ENCODE data around the gene IRF2BP2. TPM values are rescaled to one million over a fixed set of nuclear protein-coding genes. Genes with fewer than 3 reads are reported as not detected.

Gene IRF2BP2
- total and polyA plus RNA-seq, 2 donors (not counting 1 experiment from before 2014, with no cell fraction given), result 126 to 255 TPM

DNA sequence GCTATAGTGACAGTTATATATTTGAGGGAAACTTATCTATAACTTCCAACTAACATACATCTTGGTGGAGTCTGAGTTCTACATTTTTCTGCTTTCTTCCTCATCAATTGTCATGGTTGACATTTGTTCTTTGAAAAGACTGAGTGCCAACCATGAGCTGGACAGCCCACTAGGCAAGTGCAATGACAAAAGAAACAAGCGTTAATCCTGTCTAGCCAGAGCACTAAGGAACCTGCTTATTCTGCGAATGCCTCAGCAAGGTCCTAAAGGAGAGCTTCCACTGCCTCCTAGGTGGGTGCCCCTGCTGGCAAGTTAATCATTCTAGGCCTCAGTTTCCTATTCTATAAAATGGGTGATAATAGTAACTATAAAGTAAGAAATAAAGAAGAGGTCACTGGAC is 44.8 kb downstream of the IRF2BP2 start:
- H3K4me3 ChIP-seq (ENCODE audit: control extremely low read depth in 1 of 5, extremely low read depth in 1 of 5, insufficient read depth in 1 of 5, low read depth in 2 of 5, low read length in 4 of 5), result no peak overlapping the region
- ATAC-seq (ENCODE audit: low read depth), result no peak
- no peaks in the 10 kb centered on the region for H3K27me3 ChIP-seq (replicated peaks in 1 of 4; ENCODE audit: control extremely low read depth in 1 of 4, control insufficient read depth in 3 of 4, insufficient read depth in 4 of 4, low read length in 3 of 4)
- no peaks in the 10 kb centered on the region for H3K36me3 ChIP-seq (replicated peaks in 1 of 2; ENCODE audit: control extremely low read depth in 1 of 2, control insufficient read depth in 1 of 2, extremely low read depth in 1 of 2, insufficient read depth in 2 of 2, low read length in 1 of 2)
- H3K79me2 ChIP-seq (ENCODE audit: control insufficient read depth, insufficient read depth, low read length), result no peaks in the 10 kb centered on the region
- Mint-ChIP-seq H3K27ac (no peak overlapping the region), H3K4me3 (no peak overlapping the region), H3K4me1 (no peaks in the 10 kb centered on the region), H3K27me3 (no peaks in the 10 kb centered on the region), H3K9me3 (ENCODE audit: insufficient read depth) (no peaks in the 10 kb centered on the region)
- 100% methylated on average over 1 of the region's 2 CpGs for whole genome bisulfite sequencing (ENCODE audit: insufficient coverage)
- no peak overlapping the region for H3K9ac ChIP-seq (ENCODE audit: low read length)
- TF ChIP-seq EZH2 (IDR thresholded peaks at IDR 0.05; ENCODE audit: borderline replicate concordance, insufficient read depth, low read depth, low read length, poor library complexity, severe bottlenecking), result no peak
- TF ChIP-seq, protein P1, sequence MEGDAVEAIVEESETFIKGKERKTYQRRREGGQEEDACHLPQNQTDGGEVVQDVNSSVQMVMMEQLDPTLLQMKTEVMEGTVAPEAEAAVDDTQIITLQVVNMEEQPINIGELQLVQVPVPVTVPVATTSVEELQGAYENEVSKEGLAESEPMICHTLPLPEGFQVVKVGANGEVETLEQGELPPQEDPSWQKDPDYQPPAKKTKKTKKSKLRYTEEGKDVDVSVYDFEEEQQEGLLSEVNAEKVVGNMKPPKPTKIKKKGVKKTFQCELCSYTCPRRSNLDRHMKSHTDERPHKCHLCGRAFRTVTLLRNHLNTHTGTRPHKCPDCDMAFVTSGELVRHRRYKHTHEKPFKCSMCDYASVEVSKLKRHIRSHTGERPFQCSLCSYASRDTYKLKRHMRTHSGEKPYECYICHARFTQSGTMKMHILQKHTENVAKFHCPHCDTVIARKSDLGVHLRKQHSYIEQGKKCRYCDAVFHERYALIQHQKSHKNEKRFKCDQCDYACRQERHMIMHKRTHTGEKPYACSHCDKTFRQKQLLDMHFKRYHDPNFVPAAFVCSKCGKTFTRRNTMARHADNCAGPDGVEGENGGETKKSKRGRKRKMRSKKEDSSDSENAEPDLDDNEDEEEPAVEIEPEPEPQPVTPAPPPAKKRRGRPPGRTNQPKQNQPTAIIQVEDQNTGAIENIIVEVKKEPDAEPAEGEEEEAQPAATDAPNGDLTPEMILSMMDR (IDR thresholded peaks at IDR 0.05), result no peak
- intact Hi-C loops (cut with micrococcal nuclease), result no loop called here
- CTCF ChIA-PET, result interaction anchor here (0.6 kb wide), 1 partner anchor 540 kb away, joined by 4 read pairs; no protein-coding TSS in a partner anchor
- H3K4me2 ChIP-seq (replicated peaks; ENCODE audit: low read depth, low read length, poor library complexity, severe bottlenecking), result no peak overlapping the region
- no peak overlapping the region for H2AFZ ChIP-seq (ENCODE audit: insufficient read depth, low read depth, low read length, poor library complexity, severe bottlenecking)
- peaks cover 0 to 4% (median 0%) of the 10 kb centered on the region in 3 donors for H3K9me3 ChIP-seq (ENCODE audit: control extremely low read depth in 1 of 3, control insufficient read depth in 2 of 3, insufficient read depth in 1 of 3, low read length in 2 of 3)
- H4K20me1 ChIP-seq (ENCODE audit: control insufficient read depth, insufficient read depth, low read length, poor library complexity, severe bottlenecking), result no peaks in the 10 kb centered on the region
- no peak overlapping the region for H3K27ac ChIP-seq (ENCODE audit: low read length in 2 of 2)
- H3K4me1 ChIP-seq (ENCODE audit: control insufficient read depth in 2 of 2, insufficient read depth in 2 of 2, low read length in 2 of 2), result no peaks in the 10 kb centered on the region
- POLR2A ChIA-PET, result no interaction called here
- no peak for DNase-seq

DNA sequence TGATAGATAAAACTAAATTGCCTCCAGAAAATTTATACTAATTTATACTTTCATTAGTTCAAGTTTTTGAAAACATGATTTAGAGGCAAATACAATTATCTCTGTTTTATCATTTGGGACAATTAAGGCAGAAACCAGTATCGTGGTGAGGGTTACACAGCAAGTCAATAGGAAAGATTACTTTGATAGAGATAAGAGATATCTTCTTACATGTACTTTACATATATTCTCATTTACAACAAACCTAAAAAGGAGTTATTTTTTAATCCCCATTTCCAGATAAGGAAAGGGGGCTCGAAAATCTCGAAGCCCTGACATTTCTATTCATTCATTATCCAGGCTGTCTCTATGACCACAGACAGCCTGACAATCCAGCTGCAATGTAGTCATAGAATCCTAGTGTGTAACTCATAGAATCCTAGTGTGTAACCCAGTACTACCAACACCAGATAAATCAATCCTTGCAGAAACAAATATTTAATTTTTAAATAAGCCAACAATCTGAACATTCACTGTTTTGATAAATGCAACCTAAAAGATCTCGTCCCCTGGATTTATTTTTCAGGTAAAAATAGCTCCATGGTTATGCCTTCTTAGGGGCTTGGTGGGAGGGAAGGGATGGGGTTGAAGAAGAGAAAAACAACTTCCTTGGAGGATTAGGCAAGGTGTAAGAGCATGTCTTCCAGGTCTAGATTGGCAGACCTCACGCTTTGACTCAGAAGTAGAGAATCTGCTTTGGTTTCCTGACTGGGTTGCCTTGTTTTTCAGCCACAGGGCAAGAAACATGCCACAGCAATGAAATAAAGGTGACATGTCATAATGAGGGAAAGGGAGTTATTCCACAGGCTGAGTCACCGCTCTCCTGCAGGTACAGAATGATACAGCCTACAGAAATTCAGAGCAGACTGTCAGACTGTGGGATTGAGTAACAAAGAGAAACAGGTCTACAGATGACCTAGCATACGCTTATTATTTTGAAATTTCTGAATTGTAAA is 45.6 kb downstream of the IRF2BP2 start:
- ATAC-seq (ENCODE audit: low read depth), result no peak
- ChIA-PET CTCF (no interaction called here), POLR2A (no interaction called here)
- H3K4me3 ChIP-seq (ENCODE audit: control extremely low read depth in 1 of 5, extremely low read depth in 1 of 5, insufficient read depth in 1 of 5, low read depth in 2 of 5, low read length in 4 of 5), result no peak overlapping the region
- Mint-ChIP-seq H3K27me3 (no peaks in the 10 kb centered on the region), H3K4me3 (no peak overlapping the region), H3K9me3 (ENCODE audit: insufficient read depth) (no peaks in the 10 kb centered on the region), H3K4me1 (no peaks in the 10 kb centered on the region), H3K27ac (no peak overlapping the region)
- H3K27ac ChIP-seq (ENCODE audit: low read length in 2 of 2), result no peak overlapping the region
- WGBS (ENCODE audit: insufficient coverage), result 100% methylated on average over 3 of the region's 7 CpGs
- no peaks in the 10 kb centered on the region for H3K79me2 ChIP-seq (ENCODE audit: control insufficient read depth, insufficient read depth, low read length)
- no peaks in the 10 kb centered on the region for H4K20me1 ChIP-seq (ENCODE audit: control insufficient read depth, insufficient read depth, low read length, poor library complexity, severe bottlenecking)
- no peaks in the 10 kb centered on the region for H3K27me3 ChIP-seq (replicated peaks in 1 of 4; ENCODE audit: control extremely low read depth in 1 of 4, control insufficient read depth in 3 of 4, insufficient read depth in 4 of 4, low read length in 3 of 4)
- no peaks in the 10 kb centered on the region for H3K4me1 ChIP-seq (ENCODE audit: control insufficient read depth in 2 of 2, insufficient read depth in 2 of 2, low read length in 2 of 2)
- DNase-seq, result no peak
- H3K9me3 ChIP-seq (ENCODE audit: control extremely low read depth in 1 of 3, control insufficient read depth in 2 of 3, insufficient read depth in 1 of 3, low read length in 2 of 3), result peaks cover 0 to 4% (median 0%) of the 10 kb centered on the region in 3 donors
- intact Hi-C loops (cut with micrococcal nuclease), result no loop called here
- TF ChIP-seq, protein P1 (IDR thresholded peaks at IDR 0.05), result no peak
- TF ChIP-seq EZH2 (IDR thresholded peaks at IDR 0.05; ENCODE audit: borderline replicate concordance, insufficient read depth, low read depth, low read length, poor library complexity, severe bottlenecking), result no peak
- no peaks in the 10 kb centered on the region for H3K36me3 ChIP-seq (replicated peaks in 1 of 2; ENCODE audit: control extremely low read depth in 1 of 2, control insufficient read depth in 1 of 2, extremely low read depth in 1 of 2, insufficient read depth in 2 of 2, low read length in 1 of 2)
- H3K9ac ChIP-seq (ENCODE audit: low read length), result no peak overlapping the region
- no peak overlapping the region for H3K4me2 ChIP-seq (replicated peaks; ENCODE audit: low read depth, low read length, poor library complexity, severe bottlenecking)
- H2AFZ ChIP-seq (ENCODE audit: insufficient read depth, low read depth, low read length, poor library complexity, severe bottlenecking), result no peak overlapping the region
